ENCODE results near the gene ROBO1.

The ROBO1 gene

DNA sequence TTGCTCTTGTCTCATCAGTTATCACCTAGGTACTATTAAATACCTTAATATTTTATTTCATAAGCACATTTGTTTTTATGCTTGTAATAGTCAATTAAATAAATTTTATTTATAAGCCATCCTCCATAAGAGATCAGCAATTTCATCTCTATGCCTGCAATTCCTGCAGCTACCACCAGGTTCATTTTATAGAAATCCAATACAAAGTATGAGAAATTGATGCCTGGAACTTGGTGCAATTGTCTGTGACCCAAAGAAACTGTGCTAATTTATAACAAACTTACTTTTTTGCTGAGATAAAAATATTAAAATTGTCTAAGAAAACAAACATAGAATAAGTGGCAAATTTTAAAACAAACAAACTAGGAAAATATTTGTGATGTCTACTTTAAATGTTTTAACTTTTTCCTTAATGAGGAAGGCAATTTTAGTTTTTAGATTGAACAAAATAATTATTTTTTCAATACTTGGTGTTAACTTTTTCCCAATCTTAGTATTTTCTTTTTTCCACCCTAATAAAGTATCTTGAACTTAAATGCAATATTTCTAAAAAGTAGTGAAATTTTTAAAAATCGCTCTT is 1026.6 kb downstream of the ROBO1 start:
- no peak for DNase-seq (ENCODE audit: low spot score)
- Histone ChIP-seq H3K4me3 (no peak overlapping the region), H3K27ac (no peak overlapping the region)
- no peak for TF ChIP-seq CTCF (IDR thresholded peaks at IDR 0.05)

DNA sequence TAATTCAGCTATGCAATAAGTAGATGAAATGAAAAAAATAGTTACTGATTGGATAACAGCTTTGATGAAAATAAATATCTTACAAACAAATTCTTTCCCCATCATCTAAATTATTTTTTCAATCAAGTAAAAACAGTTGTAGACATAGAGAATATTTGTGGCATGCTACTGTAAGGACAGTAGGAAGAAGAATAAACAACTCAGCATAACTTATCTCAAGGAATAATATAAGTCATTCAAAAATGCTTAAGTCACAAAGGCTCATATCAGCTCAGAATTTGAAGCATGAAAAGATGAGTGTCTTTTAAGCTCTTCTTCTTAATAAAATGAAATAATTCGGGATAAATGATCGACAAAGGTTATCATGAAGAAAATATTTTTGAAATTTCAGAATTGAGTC is 1029.0 kb downstream of the ROBO1 start:
- TF ChIP-seq CTCF (IDR thresholded peaks at IDR 0.05): no peak
- Histone ChIP-seq H3K4me3 (no peak overlapping the region), H3K27ac (no peak overlapping the region)
- no peak for DNase-seq (ENCODE audit: low spot score)

DNA sequence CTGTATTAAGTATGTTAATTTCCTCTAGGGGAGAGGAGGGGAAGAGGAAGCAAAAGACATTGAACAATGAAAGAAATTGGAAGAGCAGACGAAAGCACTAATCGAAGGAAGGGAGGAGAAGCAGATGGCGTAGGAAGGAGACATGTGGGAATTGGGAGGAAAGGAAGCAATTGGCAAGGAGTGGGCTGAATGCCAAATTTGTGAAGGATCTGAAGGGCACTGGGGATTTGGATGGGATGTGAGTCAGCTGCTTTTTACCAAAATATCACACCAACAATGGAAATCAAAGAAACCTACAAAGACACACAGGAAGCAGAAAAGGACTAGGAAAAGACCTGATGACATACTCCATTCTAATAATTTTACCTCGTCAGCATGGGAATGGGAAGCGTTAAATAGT is 1029.8 kb downstream of the ROBO1 start:
- no peak for DNase-seq (ENCODE audit: low spot score)
- no peak overlapping the region for H3K4me3 ChIP-seq
- TF ChIP-seq CTCF (IDR thresholded peaks at IDR 0.05): no peak
- no peak overlapping the region for H3K27ac ChIP-seq

- Histone ChIP-seq H3K27ac (no peak overlapping the region), H3K4me3 (no peak overlapping the region)
- no peak for DNase-seq (ENCODE audit: low spot score)
- TF ChIP-seq CTCF (IDR thresholded peaks at IDR 0.05): no peak
Observed at GRCh38 chr3:78736863-78737262, 1030.9 kb downstream of the ROBO1 start.

- DNase-seq (ENCODE audit: low spot score): no peak
- Histone ChIP-seq H3K27ac (no peak overlapping the region), H3K4me3 (no peak overlapping the region)
- no peak for TF ChIP-seq CTCF (IDR thresholded peaks at IDR 0.05)
Observed at GRCh38 chr3:78734048-78734637, 1033.7 kb downstream of the ROBO1 start.

DNA sequence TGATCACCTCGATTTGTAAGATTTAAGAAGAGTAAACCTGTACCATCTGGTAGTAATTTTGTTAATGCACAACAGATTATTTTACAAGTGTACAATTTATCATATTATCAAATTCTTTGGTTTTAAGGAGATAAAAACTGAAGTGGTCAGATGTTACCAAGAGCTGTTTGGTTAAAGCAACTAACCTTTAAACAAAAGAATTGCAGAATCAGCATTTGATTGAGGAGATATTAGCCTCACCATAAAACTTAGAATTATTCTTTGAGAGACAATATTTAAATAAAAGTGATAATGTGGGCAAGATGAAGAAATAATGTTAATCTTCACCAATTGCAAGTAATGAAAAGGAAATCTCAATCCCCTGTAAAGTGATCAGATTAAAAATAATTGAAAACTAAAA is 1034.9 kb downstream of the ROBO1 start:
- TF ChIP-seq CTCF (IDR thresholded peaks at IDR 0.05): no peak
- no peak overlapping the region for H3K4me3 ChIP-seq
- H3K27ac ChIP-seq: no peak overlapping the region
- DNase-seq (ENCODE audit: low spot score): no peak

DNA sequence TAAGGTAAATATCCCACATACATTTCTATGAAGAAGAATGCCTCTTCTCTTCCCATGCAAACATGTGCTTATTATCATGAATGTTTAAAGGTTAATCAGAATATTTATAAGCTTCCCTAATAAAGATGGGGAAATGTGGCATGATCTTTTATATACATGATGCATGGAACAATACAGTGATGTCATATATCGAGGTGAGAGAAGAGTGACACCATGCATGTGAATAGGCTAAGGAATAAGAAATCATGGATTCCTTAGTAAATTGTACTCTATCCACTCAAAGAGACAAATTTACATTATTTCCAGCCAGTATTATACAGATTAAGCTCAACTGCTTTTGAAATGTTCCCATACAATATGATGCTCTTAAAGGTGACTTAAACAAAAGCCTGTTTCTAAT is 1035.3 kb downstream of the ROBO1 start:
- H3K4me3 ChIP-seq: no peak overlapping the region
- no peak for TF ChIP-seq CTCF (IDR thresholded peaks at IDR 0.05)
- no peak overlapping the region for H3K27ac ChIP-seq
- DNase-seq (ENCODE audit: low spot score): no peak

Data from coronary artery (tissue), 2 donors.